Colonic mucosa (tissue), 4 donors: Measurements from ENCODE around the gene CCDC184. TPM values are rescaled to one million over a fixed set of nuclear protein-coding genes. Genes with fewer than 3 reads are reported as not detected.

Source experiments
- DNase-seq: peaks from one replicate; pipeline ENCODE4 v3.0.0-alpha.2; 2020
- H3K27ac ChIP-seq: fragments of 200-600 bp; one replicate; pipeline ENCODE4 v1.8.0; 2021
- H3K27me3 ChIP-seq: fragments of 200-600 bp; one replicate; pipeline ENCODE4 v1.8.0; 2021
- H3K36me3 ChIP-seq: fragments of 200-600 bp; one replicate; pipeline ENCODE4 v1.8.0; 2021
- H3K4me1 ChIP-seq: fragments of 200-600 bp; one replicate; pipeline ENCODE4 v1.8.0; 2021; ENCODE audit warnings: mild to moderate bottlenecking
- H3K4me3 ChIP-seq: fragments of 200-600 bp; one replicate; pipeline ENCODE4 v1.8.0; 2021
- H3K9ac ChIP-seq, 2 donors: one replicate each; pipeline ENCODE4 v1.7.0; 2013; ENCODE audit warnings: control low read depth in 2 of 2, low read depth in 2 of 2, low read length in 2 of 2
- H3K9me3 ChIP-seq: fragments of 200-600 bp; one replicate; pipeline ENCODE4 v1.8.0; 2021
- CTCF ChIP-seq: fragments of 200-600 bp; IDR thresholded peaks from one replicate; pipeline ENCODE4 v1.8.0; 2022; ENCODE audit warnings: antibody characterized with exemption, mild to moderate bottlenecking
- intact Hi-C: fragments of 100-400 bp; cut with DNase I; formaldehyde crosslinking; loops from one replicate; pipeline ENCODE4 v1.14.1; 2022
- total RNA-seq, 2 donors: library from RNA; stranded (reverse); fragmentation: NEBNext Ultra II Directional in 1 of 2; extraction: Animal tissue kit (Norgen Biotek cat#: 25700) in 1 of 2; gene quantifications; one replicate each; pipeline ENCODE4 v1.2.1, GENCODE V29; 2021
- donor health status: healthy.
- donor health status: DM: no; HTN: no; CAD: no.
- donor health status: DM: no; HTN: no; CAD: no.

CCDC184 gene
- total RNA-seq, 2 donors from 2014 or later = 0.35 to 0.53 TPM

DNA sequence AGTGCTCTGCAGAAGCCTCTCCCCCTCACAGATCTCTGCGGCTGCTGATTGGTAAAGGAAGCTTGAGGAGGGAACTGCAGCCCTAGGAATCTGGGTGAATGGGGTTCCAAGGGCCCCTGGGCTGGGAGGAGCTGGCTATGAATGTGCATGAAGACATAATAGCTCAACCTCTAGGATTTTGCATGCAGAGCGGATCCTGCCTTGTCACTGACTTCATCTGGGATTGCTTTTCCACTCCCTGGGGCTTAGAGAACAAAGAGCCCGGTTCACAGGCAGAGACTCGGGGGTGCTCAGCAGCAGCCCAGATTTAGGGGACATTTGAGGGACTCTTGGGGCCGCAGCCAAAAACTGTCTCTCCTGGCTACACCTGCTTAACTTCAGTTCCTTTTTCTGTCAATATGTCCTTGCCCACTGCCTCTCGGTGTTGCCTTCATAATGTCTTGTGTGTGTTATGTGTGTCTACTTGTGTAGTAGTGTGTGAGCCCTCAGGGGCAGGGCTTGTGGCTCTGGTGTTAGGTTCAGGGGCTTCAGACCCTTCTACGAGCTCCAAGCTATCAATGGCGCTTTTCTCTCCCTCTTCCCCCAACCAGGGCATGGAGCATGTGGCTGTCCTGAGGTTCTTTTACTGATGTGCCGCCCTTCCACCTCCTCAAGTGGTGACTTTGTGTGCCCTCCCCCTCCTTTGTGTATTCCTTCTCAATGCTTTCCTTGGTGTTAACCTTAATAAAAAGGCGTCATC lies 1.9 kb downstream of the CCDC184 start:
- Histone ChIP-seq H3K9ac (no peak overlapping the region), H3K36me3 (no peaks in the 10 kb centered on the region), H3K4me3 (no peak overlapping the region), H3K9me3 (no peaks in the 10 kb centered on the region), H3K4me1 (no peaks in the 10 kb centered on the region), H3K27ac (no peak overlapping the region), H3K27me3 (peaks cover 22% of the 10 kb centered on the region)
- no peak for DNase-seq
- TF ChIP-seq CTCF = no peak
- intact Hi-C loops = no loop called here

GRCh38 chr12:48187916-48188695 lies 4.7 kb downstream of the CCDC184 start:
- H3K27me3 ChIP-seq = peaks cover 17% of the 10 kb centered on the region
- H3K9me3 ChIP-seq = no peaks in the 10 kb centered on the region
- no peak overlapping the region for H3K4me3 ChIP-seq
- DNase-seq = no peak
- H3K9ac ChIP-seq = no peak overlapping the region
- no peaks in the 10 kb centered on the region for H3K4me1 ChIP-seq
- intact Hi-C loops = no loop called here
- H3K36me3 ChIP-seq = no peaks in the 10 kb centered on the region
- no peak for TF ChIP-seq CTCF
- no peak overlapping the region for H3K27ac ChIP-seq

GRCh38 chr12:48189331-48190125 lies 6.1 kb downstream of the CCDC184 start:
- Histone ChIP-seq H3K27ac (no peak overlapping the region), H3K4me1 (no peaks in the 10 kb centered on the region), H3K27me3 (peaks cover 6% of the 10 kb centered on the region), H3K9me3 (no peaks in the 10 kb centered on the region), H3K36me3 (no peaks in the 10 kb centered on the region), H3K4me3 (no peak overlapping the region), H3K9ac (no peak overlapping the region)
- peak; percentile 83 for DNase-seq
- TF ChIP-seq CTCF = peak; percentile 94
- intact Hi-C loops = no loop called here

DNA sequence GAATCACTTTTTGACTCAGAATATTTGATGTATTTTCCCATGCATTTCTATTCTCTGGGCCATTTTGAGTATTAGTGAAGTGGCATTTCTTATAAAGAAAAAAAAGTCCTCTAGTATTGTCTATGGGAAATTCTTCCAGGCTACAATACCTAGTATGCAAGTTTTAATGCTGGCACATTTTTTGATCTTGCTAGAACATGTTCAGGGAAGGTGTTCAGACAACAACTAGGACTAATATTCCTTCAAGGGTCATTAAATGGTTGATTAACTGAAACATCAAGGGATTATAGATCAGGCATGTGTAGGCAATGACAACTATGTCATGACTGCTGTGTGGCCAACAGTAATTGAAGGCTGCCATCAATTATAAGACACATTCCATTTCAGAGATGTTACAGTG lies 7.7 kb downstream of the CCDC184 start:
- no peaks in the 10 kb centered on the region for H3K9me3 ChIP-seq
- H3K27me3 ChIP-seq = no peaks in the 10 kb centered on the region
- no peak for TF ChIP-seq CTCF
- no peak overlapping the region for H3K4me3 ChIP-seq
- no peaks in the 10 kb centered on the region for H3K36me3 ChIP-seq
- no peak overlapping the region for H3K9ac ChIP-seq
- DNase-seq = no peak
- intact Hi-C loops = no loop called here
- no peak overlapping the region for H3K27ac ChIP-seq
- H3K4me1 ChIP-seq = no peaks in the 10 kb centered on the region

GRCh38 chr12:48192861-48193260 lies 9.4 kb downstream of the CCDC184 start:
- no peak overlapping the region for H3K27ac ChIP-seq
- no peak overlapping the region for H3K9ac ChIP-seq
- H3K9me3 ChIP-seq = no peaks in the 10 kb centered on the region
- no peak for DNase-seq
- no peak for TF ChIP-seq CTCF
- H3K36me3 ChIP-seq = no peaks in the 10 kb centered on the region
- H3K27me3 ChIP-seq = no peaks in the 10 kb centered on the region
- H3K4me3 ChIP-seq = no peak overlapping the region
- intact Hi-C loops = no loop called here
- H3K4me1 ChIP-seq = no peaks in the 10 kb centered on the region
